Measurements from ENCODE around the gene MRGPRF.

GRCh38 chr11:68999093-68999747, 13.8 kb downstream of the MRGPRF start:
- TF ChIP-seq CTCF (IDR thresholded peaks at IDR 0.05; ENCODE audit: poor library complexity, severe bottlenecking) (no peak), POLR2AphosphoS5 (IDR thresholded peaks at IDR 0.05) (no peak), EP300 (conservative IDR thresholded peaks at IDR 0.05; ENCODE audit: poor library complexity, severe bottlenecking) (no peak), REST (IDR thresholded peaks at IDR 0.05; ENCODE audit: borderline replicate concordance) (no peak), RAD21 (conservative IDR thresholded peaks at IDR 0.05) (no peak)

Measured in neural cell (in vitro differentiated cells).